Naive thymus-derived CD8-positive, alpha-beta T cell (primary cell): ENCODE results near the gene KCNA3. TPM values are rescaled to one million over a fixed set of nuclear protein-coding genes. Genes with fewer than 3 reads are reported as not detected.
A peak's percentile ranks its signal among the peaks of the same experiment; 100 is the strongest.

Source experiments
- ATAC-seq, 2 donors: fragments of 150-1000 bp; cut with Tn5 transposase in 1 of 2; sonication (Bioruptor Pico), chemical (Tn5 transposase) in 1 of 2; 1 replicate in 1 of 2; 2 replicates in 1 of 2; pipeline ENCODE4 v1.10.0; 2021; ENCODE audit warnings: mild to moderate bottlenecking in 2 of 2, moderate library complexity in 2 of 2
- POLR2A ChIA-PET: fragments of 350-600 bp; sonication (Branson Sonifier 250); formaldehyde crosslinking; loops from one replicate; lab custom pipeline; 2021; ENCODE audit warnings: antibody characterized with exemption; lab: Charles Lee
- DNase-seq, 10 donors: peaks; one replicate each; pipeline versions ENCODE4 v3.0.0 to v3.0.0-alpha.2; 2020 to 2022
- H3K27ac Mint-ChIP-seq, 10 donors: one replicate each; pipeline ENCODE4 v1.8.0; 2020 to 2022; ENCODE audit warnings: mild to moderate bottlenecking in 10 of 10, mixed read lengths in 10 of 10, moderate library complexity in 4 of 10, inconsistent platforms in 1 of 10
- H3K27me3 Mint-ChIP-seq, 5 donors: one replicate each; pipeline ENCODE4 v1.8.0; 2021 to 2022; ENCODE audit warnings: mixed read lengths in 5 of 5
- H3K36me3 Mint-ChIP-seq, 3 donors: one replicate each; pipeline ENCODE4 v1.8.0; 2020 to 2022; ENCODE audit warnings: mixed read lengths in 3 of 3, mild to moderate bottlenecking in 2 of 3, inconsistent platforms in 1 of 3
- H3K4me1 Mint-ChIP-seq, 4 donors: one replicate each; pipeline ENCODE4 v1.8.0; 2021 to 2022; ENCODE audit warnings: mixed read lengths in 4 of 4
- H3K4me3 Mint-ChIP-seq, 10 donors: one replicate each; pipeline ENCODE4 v1.8.0; 2020 to 2022; ENCODE audit warnings: mild to moderate bottlenecking in 10 of 10, mixed read lengths in 10 of 10, moderate library complexity in 6 of 10, inconsistent platforms in 1 of 10
- H3K9me3 Mint-ChIP-seq, 9 donors: one replicate each; pipeline ENCODE4 v1.8.0; 2020 to 2022; ENCODE audit warnings: mixed read lengths in 9 of 9, mild to moderate bottlenecking in 3 of 9, inconsistent platforms in 1 of 9, moderate library complexity in 1 of 9
- polyA plus RNA-seq, 3 donors: library from polyadenylated mRNA; unstranded; fragments of 300-500 nt; fragmentation: Illumina TruSeq; gene quantifications; one replicate each; pipeline ENCODE4 v1.2.3, GENCODE V29; 2021
- total RNA-seq, 8 experiments: library from RNA in 2 of 8; stranded (reverse) in 2 of 8; gene quantifications; one replicate each; pipeline ENCODE4 v1.2.3 and lab custom pipeline; 2021 to 2026

KCNA3 gene
- 10 to 100 TPM; 74.7 to 78.7 TPM for total RNA-seq
- 10 to 100 TPM; 55.6 to 67.9 (median 66.4) TPM for polyA plus RNA-seq
- total RNA-seq (lab: John Stamatoyannopoulos, UW) = 32.5 to 264 (median 209) reads per million in 6 experiments

DNA sequence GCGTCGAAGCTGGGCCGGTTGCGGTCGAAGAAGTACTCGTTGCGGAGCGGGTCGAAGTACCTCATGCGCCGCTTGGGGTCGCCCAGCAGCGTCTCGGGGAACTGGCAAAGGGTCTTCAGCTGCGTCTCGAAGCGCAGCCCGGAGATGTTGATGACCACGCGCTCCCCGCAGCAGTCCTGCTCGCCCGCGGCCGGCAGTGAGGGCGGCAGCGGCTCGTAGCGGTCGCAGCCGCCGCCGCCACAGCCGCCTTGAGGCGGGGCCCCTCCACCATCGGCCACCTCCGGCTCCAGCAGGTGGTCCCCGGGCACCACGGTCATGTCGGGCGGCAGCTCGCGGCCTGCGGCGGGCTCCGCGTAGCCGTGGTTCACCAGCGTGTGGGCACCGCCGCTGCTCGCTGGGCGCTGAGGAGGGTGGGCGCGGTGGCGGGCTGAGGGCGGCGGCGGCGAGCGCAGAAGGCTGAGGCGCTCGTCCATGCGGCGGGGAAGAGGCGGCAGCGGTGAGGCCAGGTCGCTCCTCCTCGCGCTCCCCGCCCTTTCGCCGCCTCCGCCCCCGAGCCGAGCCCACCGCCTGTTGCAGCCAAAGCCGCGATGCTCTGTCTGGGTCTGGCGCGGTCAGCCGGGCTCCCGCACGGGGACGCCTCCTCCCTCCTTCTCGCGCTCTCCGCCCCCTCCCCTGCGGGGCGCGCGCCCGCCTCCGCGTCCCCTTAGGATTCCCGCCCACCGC, at the start of gene KCNA3:
TSS of gene KCNA3 (minus strand) at position 604 of the 723 bp plus-strand sequence. CDS start at position 473, 131 bp downstream.
- POLR2A ChIA-PET = interaction anchor here (0.5 to 6.5 kb wide), 23 partner anchors 9 to 973 kb away, joined by 3 to 87 read pairs (median 4); partner anchors contain the start of genes CD53 and KCNA2
- Mint-ChIP-seq H3K36me3 (peaks cover 6 to 11% (median 6%) of the 10 kb centered on the region in 3 donors), H3K4me3 (peak within 1 kb of the TSS; percentile 91 to 100 (median 98)), H3K27me3 (no peaks in the 10 kb centered on the region), H3K27ac (peak within 1 kb of the TSS; percentile 93 to 100 (median 99)), H3K9me3 (no peaks in the 10 kb centered on the region), H3K4me1 (peaks cover 26 to 59% (median 44%) of the 10 kb centered on the region in 4 donors)
- peak; percentile 59 to 82 (median 69) for DNase-seq
- ATAC-seq = peak; percentile 26 to 42

DNA sequence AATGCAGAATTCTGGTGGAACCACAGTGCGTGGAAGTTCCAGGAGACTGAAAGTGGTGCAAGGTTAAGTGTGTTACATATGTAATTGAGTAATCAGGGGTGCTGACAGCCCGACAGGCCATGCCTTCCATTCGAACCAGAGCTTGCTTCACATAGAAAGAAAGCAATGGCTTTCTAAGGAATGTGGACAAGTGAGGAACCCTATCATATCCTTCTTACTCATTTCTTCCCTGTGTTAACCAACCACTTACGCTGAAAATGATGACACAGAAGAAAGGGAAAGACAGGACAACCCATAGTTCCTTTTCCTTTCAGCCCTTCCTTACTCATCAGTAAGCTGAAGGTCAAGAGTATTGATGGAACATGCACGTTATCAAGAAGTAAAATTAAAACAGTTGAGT, 48.1 kb upstream of the KCNA3 start:
- ATAC-seq (no peak), DNase-seq (no peak)
- Mint-ChIP-seq H3K36me3 (no peaks in the 10 kb centered on the region), H3K4me3 (no peak overlapping the region), H3K4me1 (peaks cover 22 to 23% (median 22%) of the 10 kb centered on the region in 4 donors), H3K27ac (no peak overlapping the region), H3K9me3 (peaks cover 0 to 1% (median 0%) of the 10 kb centered on the region in 9 donors), H3K27me3 (no peaks in the 10 kb centered on the region)
- POLR2A ChIA-PET = interaction anchor here (0.6 kb wide), 1 partner anchor 23 kb away, joined by 4 read pairs; no protein-coding TSS in a partner anchor

- ATAC-seq (no peak), DNase-seq (no peak)
- Mint-ChIP-seq H3K4me1 (peaks cover 0 to 2% (median 0%) of the 10 kb centered on the region in 4 donors), H3K36me3 (no peaks in the 10 kb centered on the region), H3K9me3 (peaks cover 0 to 1% (median 0%) of the 10 kb centered on the region in 9 donors), H3K27me3 (no peaks in the 10 kb centered on the region), H3K27ac (no peak overlapping the region), H3K4me3 (no peak overlapping the region)
- POLR2A ChIA-PET = no interaction called here
These were observed 45.2 kb upstream of the KCNA3 start for GRCh38 chr1:110719908-110720307.

DNA sequence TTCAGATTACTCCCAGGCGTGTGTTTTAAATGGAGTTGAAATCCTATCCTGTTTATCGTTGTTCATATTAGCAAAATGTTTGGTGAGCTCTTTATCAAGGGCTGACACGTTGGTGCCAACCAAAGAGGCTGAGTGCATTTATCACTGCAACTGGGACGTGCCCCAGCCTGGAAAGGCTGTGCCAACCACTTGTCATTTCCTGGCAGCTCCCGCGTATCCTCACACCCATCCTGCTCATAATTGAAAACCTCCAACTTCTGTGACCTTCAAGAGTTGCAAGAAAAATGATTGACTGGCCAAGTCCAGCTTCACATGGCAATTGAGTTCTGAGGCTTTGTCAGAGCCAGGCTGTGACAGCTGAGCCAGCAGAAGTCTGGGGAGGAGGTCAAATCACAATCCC, 43.7 kb upstream of the KCNA3 start:
- POLR2A ChIA-PET = no interaction called here
- Mint-ChIP-seq H3K9me3 (no peaks in the 10 kb centered on the region), H3K27ac (no peak overlapping the region), H3K4me3 (no peak overlapping the region), H3K36me3 (no peaks in the 10 kb centered on the region), H3K4me1 (peaks cover 0 to 2% (median 0%) of the 10 kb centered on the region in 4 donors), H3K27me3 (no peaks in the 10 kb centered on the region)
- no peak for ATAC-seq
- no peak for DNase-seq

DNA sequence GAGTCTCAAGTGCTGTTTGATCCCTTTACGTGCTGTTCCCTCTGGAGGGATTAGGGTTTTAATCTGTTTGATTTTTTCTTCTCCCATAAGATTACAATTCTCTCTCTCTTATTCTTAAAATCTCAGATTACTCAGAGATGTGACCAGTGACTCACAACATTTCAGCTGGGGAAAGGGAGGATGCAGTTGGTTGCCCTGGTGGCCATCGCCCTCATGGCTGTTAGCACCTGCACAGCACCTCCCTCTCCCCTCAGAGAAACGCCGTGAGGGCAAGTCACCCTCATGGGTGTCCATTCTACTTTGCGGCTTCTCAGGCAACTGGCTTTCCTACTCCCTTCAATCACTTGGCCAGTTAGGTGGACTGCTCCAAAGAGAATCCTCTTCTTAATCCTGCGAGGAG, 42.4 kb upstream of the KCNA3 start:
- POLR2A ChIA-PET = no interaction called here
- no peak overlapping the region for H3K4me3 Mint-ChIP-seq
- no peak overlapping the region for H3K27ac Mint-ChIP-seq
- no peak for DNase-seq
- peaks cover 0 to 4% (median 2%) of the 10 kb centered on the region in 4 donors for H3K4me1 Mint-ChIP-seq
- H3K36me3 Mint-ChIP-seq = no peaks in the 10 kb centered on the region
- no peak for ATAC-seq
- no peaks in the 10 kb centered on the region for H3K27me3 Mint-ChIP-seq
- peaks cover 0 to 4% (median 0%) of the 10 kb centered on the region in 9 donors for H3K9me3 Mint-ChIP-seq

DNA sequence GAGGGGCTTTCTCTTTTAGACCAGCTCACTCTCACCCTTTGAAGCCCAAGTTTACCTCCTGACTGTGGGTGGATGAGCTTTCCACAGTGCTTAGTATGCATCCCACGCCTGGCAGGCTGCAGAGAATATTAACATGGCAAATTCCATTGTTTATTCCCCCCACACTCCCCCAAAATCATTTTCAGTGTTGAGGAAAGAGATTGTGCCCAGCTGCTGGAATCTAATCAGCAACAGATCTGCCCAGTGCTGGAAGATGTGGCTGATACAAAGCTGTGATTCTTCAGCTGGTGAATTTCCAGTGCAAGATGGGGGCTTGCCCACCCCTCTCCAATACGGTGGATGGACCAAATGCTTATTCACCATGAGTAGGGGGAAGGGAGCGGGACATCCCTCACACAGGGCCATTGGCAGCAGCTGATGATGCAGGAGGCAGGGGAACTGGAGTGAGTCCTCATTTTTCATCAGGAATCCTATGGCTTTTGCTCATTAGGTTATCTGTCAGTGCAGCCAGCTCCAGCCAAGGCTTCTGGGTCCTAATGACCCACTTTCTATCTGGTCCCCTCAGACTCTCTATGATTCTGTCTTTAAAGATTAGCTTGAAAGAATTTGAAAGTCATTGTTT, 39.7 kb upstream of the KCNA3 start:
- no peak for DNase-seq
- Mint-ChIP-seq H3K9me3 (peaks cover 0 to 4% (median 0%) of the 10 kb centered on the region in 9 donors), H3K36me3 (no peaks in the 10 kb centered on the region), H3K4me1 (peaks cover 8 to 16% (median 10%) of the 10 kb centered on the region in 4 donors), H3K27ac (peak overlapping the region in 1 of 10 donors; percentile 58), H3K4me3 (no peak overlapping the region), H3K27me3 (no peaks in the 10 kb centered on the region)
- ATAC-seq = no peak
- POLR2A ChIA-PET = no interaction called here

- POLR2A ChIA-PET = no interaction called here
- H3K9me3 Mint-ChIP-seq = peaks cover 0 to 4% (median 0%) of the 10 kb centered on the region in 9 donors
- H3K27ac Mint-ChIP-seq = peak overlapping the region in 1 of 10 donors; percentile 43
- H3K4me3 Mint-ChIP-seq = no peak overlapping the region
- DNase-seq = no peak
- no peaks in the 10 kb centered on the region for H3K27me3 Mint-ChIP-seq
- no peak for ATAC-seq
- no peaks in the 10 kb centered on the region for H3K36me3 Mint-ChIP-seq
- H3K4me1 Mint-ChIP-seq = peaks cover 8 to 16% (median 11%) of the 10 kb centered on the region in 4 donors
These were observed 38.5 kb upstream of the KCNA3 start for GRCh38 chr1:110713221-110713620.

DNA sequence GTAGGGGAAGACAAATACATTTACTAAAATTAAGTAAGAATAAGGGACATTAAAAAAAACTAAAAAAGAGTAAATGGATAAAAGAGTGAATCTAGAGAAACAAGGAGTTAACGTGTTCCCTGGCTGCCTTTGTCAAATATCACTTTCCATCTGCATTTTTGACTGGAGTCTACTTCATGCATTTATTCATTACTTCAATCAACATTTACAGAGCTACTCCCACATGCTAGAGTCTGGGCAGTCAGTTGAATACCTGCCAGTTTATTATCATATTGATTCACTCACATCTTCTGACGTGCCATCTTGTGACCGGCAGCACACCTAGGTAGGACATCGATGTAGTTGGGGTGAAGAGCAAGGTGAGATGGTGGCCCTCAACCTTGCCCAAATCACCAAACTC, 35.6 kb upstream of the KCNA3 start:
- Mint-ChIP-seq H3K27ac (peak overlapping the region in 1 of 10 donors; percentile 9), H3K4me1 (peaks cover 6 to 16% (median 11%) of the 10 kb centered on the region in 4 donors), H3K27me3 (peaks cover 0 to 3% (median 1%) of the 10 kb centered on the region in 5 donors), H3K9me3 (peaks cover 0 to 4% (median 0%) of the 10 kb centered on the region in 9 donors), H3K36me3 (no peaks in the 10 kb centered on the region), H3K4me3 (peak overlapping the region in 1 of 10 donors; percentile 14)
- no peak for ATAC-seq
- POLR2A ChIA-PET = interaction anchor here (0.7 kb wide), 1 partner anchor 1580 kb away, joined by 3 read pairs; no protein-coding TSS in a partner anchor
- no peak for DNase-seq

DNA sequence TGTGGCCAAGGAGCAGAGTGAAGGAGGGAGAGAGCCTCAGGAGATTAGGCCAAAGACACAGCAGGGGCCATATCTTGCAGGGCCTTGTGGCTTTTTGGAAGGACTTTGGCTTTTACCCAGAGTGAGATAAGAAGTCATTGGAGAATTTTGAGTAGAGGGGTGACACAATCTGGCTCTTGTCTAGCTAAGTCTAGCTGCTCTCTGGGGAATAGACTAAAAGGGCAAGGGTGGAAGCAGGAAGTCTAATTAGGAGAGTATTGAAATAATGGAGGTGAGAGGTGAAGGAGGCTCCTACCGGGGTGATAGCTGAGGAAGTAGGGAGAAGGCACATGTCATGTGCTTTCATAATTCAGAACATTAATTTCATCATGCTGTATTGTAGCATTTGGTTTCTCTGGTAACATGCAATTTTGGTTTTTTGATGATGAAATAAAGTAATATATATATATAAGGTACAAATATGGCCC, 34.3 kb upstream of the KCNA3 start:
- Mint-ChIP-seq H3K27me3 (peaks cover 0 to 3% (median 1%) of the 10 kb centered on the region in 5 donors), H3K4me1 (peaks cover 6 to 16% (median 11%) of the 10 kb centered on the region in 4 donors), H3K9me3 (peaks cover 0 to 4% (median 0%) of the 10 kb centered on the region in 9 donors), H3K36me3 (no peaks in the 10 kb centered on the region), H3K27ac (peak overlapping the region in 1 of 10 donors; percentile 6), H3K4me3 (no peak overlapping the region)
- ATAC-seq (no peak), DNase-seq (no peak)
- POLR2A ChIA-PET = no interaction called here

DNA sequence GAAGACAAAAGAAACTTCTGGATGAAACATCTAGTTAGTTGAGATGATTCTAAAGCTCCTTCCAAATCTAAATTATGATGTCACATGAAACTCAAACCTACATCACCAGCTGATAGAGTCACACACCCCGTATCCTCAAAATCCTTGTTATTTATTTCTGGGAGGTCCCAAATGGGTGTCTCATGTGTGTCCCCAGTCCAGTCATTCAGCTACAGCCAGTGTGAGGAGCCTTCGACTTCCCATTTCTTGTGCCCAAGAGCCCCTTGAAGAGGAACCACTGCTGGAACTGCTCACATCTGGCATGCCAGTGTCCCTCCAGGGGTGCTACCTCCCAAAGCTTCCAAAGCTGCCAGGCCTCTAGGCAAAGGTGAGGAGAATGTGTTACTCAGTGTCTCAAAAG, 32.5 kb upstream of the KCNA3 start:
- Mint-ChIP-seq H3K27ac (no peak overlapping the region), H3K36me3 (no peaks in the 10 kb centered on the region), H3K4me3 (no peak overlapping the region), H3K4me1 (peaks cover 6 to 12% (median 10%) of the 10 kb centered on the region in 4 donors), H3K27me3 (peaks cover 0 to 3% (median 1%) of the 10 kb centered on the region in 5 donors), H3K9me3 (no peaks in the 10 kb centered on the region)
- POLR2A ChIA-PET = no interaction called here
- no peak for DNase-seq
- ATAC-seq = no peak

- H3K4me3 Mint-ChIP-seq = no peak overlapping the region
- POLR2A ChIA-PET = no interaction called here
- no peak overlapping the region for H3K27ac Mint-ChIP-seq
- H3K27me3 Mint-ChIP-seq = peaks cover 0 to 3% (median 1%) of the 10 kb centered on the region in 5 donors
- no peak for ATAC-seq
- H3K4me1 Mint-ChIP-seq = peaks cover 3 to 6% (median 6%) of the 10 kb centered on the region in 4 donors
- H3K36me3 Mint-ChIP-seq = no peaks in the 10 kb centered on the region
- no peaks in the 10 kb centered on the region for H3K9me3 Mint-ChIP-seq
- DNase-seq = no peak
These were observed 31.9 kb upstream of the KCNA3 start for GRCh38 chr1:110706621-110707020.

GRCh38 chr1:110702260-110702659, 27.5 kb upstream of the KCNA3 start:
- Mint-ChIP-seq H3K4me1 (peaks cover 0 to 1% (median 0%) of the 10 kb centered on the region in 4 donors), H3K27ac (no peak overlapping the region), H3K4me3 (no peak overlapping the region), H3K9me3 (no peaks in the 10 kb centered on the region), H3K36me3 (no peaks in the 10 kb centered on the region), H3K27me3 (peaks cover 0 to 3% (median 1%) of the 10 kb centered on the region in 5 donors)
- ATAC-seq (no peak), DNase-seq (no peak)
- POLR2A ChIA-PET = no interaction called here
